Activated B cell treated with CpG ODN at 0.5 μM for 24 hours (primary cell): Measurements from ENCODE around the gene BBLN. TPM values are rescaled to one million over a fixed set of nuclear protein-coding genes. Genes with fewer than 3 reads are reported as not detected.

ENCODE experiments used
- ATAC-seq: fragments of 200-7000 bp; cut with Tn5 transposase; one replicate; pipeline ENCODE4 v1.10.0; 2021; ENCODE audit warnings: low read depth, mild to moderate bottlenecking, moderate library complexity
- CTCF ChIA-PET: fragments of 350-600 bp; sonication (Branson Sonifier 250); formaldehyde crosslinking; loops from one replicate; lab custom pipeline; 2021; ENCODE audit warnings: antibody characterized with exemption; lab: Charles Lee
- POLR2A ChIA-PET: fragments of 350-600 bp; sonication (Branson Sonifier 250); formaldehyde crosslinking; loops from one replicate; lab custom pipeline; 2021; ENCODE audit warnings: antibody characterized with exemption; lab: Charles Lee
- DNase-seq: peaks from one replicate; pipeline ENCODE4 v3.0.0; 2022
- H3K27ac Mint-ChIP-seq: one replicate; pipeline ENCODE4 v1.8.0; 2020; ENCODE audit warnings: mixed read lengths
- H3K27me3 Mint-ChIP-seq: one replicate; pipeline ENCODE4 v1.8.0; 2021; ENCODE audit warnings: mixed read lengths
- H3K36me3 Mint-ChIP-seq: one replicate; pipeline ENCODE4 v1.8.0; 2021; ENCODE audit warnings: low read depth, mixed read lengths
- H3K4me1 Mint-ChIP-seq: one replicate; pipeline ENCODE4 v1.8.0; 2021; ENCODE audit warnings: mixed read lengths
- H3K4me3 Mint-ChIP-seq: one replicate; pipeline ENCODE4 v1.8.0; 2020; ENCODE audit warnings: mild to moderate bottlenecking, mixed read lengths
- H3K9me3 Mint-ChIP-seq: one replicate; pipeline ENCODE4 v1.8.0; 2020; ENCODE audit warnings: mixed read lengths
- intact Hi-C: fragments of 100-400 bp; cut with micrococcal nuclease; formaldehyde crosslinking; loops from one replicate; pipeline ENCODE4 v1.15.1; 2024
- total RNA-seq: library from RNA; stranded (reverse); gene quantifications from 2 replicates; pipeline ENCODE4 v1.2.3, GENCODE V29; 2022
- TF ChIP-seq, protein P1 (sequence below): fragments of 200-600 bp; IDR thresholded peaks from one replicate; pipeline ENCODE4 v1.8.0; 2022; ENCODE audit warnings: antibody characterized with exemption, mild to moderate bottlenecking

Gene BBLN
- total RNA-seq, 1 donor from 2014 or later = 47.7 TPM

GRCh38 chr9:128138001-128138400 is 22.1 kb upstream of the BBLN start:
- Mint-ChIP-seq H3K27ac (no peak overlapping the region), H3K27me3 (peaks cover 5% of the 10 kb centered on the region), H3K4me1 (no peaks in the 10 kb centered on the region), H3K36me3 (no peaks in the 10 kb centered on the region), H3K9me3 (no peaks in the 10 kb centered on the region), H3K4me3 (no peak overlapping the region)
- ATAC-seq (no peak), DNase-seq (no peak)
- TF ChIP-seq, protein P1, sequence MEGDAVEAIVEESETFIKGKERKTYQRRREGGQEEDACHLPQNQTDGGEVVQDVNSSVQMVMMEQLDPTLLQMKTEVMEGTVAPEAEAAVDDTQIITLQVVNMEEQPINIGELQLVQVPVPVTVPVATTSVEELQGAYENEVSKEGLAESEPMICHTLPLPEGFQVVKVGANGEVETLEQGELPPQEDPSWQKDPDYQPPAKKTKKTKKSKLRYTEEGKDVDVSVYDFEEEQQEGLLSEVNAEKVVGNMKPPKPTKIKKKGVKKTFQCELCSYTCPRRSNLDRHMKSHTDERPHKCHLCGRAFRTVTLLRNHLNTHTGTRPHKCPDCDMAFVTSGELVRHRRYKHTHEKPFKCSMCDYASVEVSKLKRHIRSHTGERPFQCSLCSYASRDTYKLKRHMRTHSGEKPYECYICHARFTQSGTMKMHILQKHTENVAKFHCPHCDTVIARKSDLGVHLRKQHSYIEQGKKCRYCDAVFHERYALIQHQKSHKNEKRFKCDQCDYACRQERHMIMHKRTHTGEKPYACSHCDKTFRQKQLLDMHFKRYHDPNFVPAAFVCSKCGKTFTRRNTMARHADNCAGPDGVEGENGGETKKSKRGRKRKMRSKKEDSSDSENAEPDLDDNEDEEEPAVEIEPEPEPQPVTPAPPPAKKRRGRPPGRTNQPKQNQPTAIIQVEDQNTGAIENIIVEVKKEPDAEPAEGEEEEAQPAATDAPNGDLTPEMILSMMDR = no peak
- intact Hi-C loops = no loop called here
- POLR2A ChIA-PET = no interaction called here
- CTCF ChIA-PET = no interaction called here

DNA sequence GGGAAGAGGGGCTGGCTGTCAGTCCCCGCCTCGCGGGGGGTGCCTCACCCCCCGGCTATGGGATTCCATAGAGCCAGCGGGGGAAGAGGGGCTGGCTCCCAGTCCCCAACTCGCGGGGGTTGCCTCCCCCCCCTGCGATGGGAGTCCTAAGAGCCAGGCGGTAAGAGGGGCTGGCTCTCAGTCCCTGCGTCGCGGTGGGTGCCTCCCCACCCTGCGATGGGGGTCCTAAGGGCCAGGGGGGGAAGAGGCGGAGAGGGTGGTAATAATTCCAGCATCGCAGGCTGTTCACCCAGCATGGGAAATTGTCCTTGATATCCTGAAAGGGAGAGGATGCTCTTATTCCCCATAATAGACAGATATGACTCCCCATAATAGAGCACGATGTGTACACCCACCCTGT is 20.4 kb upstream of the BBLN start:
- TF ChIP-seq, protein P1 = no peak
- no peak overlapping the region for H3K27ac Mint-ChIP-seq
- ChIA-PET CTCF (no interaction called here), POLR2A (no interaction called here)
- H3K4me1 Mint-ChIP-seq = no peaks in the 10 kb centered on the region
- ATAC-seq = no peak
- H3K36me3 Mint-ChIP-seq = no peaks in the 10 kb centered on the region
- DNase-seq = no peak
- H3K27me3 Mint-ChIP-seq = peaks cover 5% of the 10 kb centered on the region
- H3K9me3 Mint-ChIP-seq = no peaks in the 10 kb centered on the region
- intact Hi-C loops = no loop called here
- no peak overlapping the region for H3K4me3 Mint-ChIP-seq

DNA sequence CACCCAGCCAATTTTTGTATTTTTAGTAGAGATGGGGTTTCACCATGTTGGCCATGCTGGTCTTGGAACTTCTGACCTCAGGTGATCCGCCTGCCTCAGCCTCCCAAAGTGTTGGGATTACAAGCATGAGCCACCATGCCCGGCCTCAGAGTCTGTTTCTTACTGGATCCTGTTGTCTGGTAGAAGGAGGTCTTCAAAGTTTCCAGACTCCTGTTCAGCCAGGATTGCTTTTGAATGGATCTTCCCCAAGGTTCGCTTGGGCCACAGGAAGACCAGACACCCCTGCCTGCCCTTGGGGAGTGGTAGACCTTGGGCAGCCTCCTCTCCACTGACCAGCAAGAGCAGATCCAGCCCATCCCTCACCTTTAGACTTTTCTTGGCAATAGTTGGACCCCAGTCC is 18.5 kb upstream of the BBLN start:
- no peaks in the 10 kb centered on the region for H3K9me3 Mint-ChIP-seq
- H3K27me3 Mint-ChIP-seq = peaks cover 5% of the 10 kb centered on the region
- DNase-seq = no peak
- H3K4me1 Mint-ChIP-seq = no peaks in the 10 kb centered on the region
- ChIA-PET CTCF (no interaction called here), POLR2A (no interaction called here)
- H3K36me3 Mint-ChIP-seq = no peaks in the 10 kb centered on the region
- no peak overlapping the region for H3K4me3 Mint-ChIP-seq
- TF ChIP-seq, protein P1 = no peak
- H3K27ac Mint-ChIP-seq = no peak overlapping the region
- ATAC-seq = no peak
- intact Hi-C loops = no loop called here

GRCh38 chr9:128142061-128142460 is 18.0 kb upstream of the BBLN start:
- H3K4me3 Mint-ChIP-seq = no peak overlapping the region
- no peak overlapping the region for H3K27ac Mint-ChIP-seq
- H3K36me3 Mint-ChIP-seq = no peaks in the 10 kb centered on the region
- H3K4me1 Mint-ChIP-seq = no peaks in the 10 kb centered on the region
- CTCF ChIA-PET = no interaction called here
- ATAC-seq (no peak), DNase-seq (no peak)
- H3K9me3 Mint-ChIP-seq = no peaks in the 10 kb centered on the region
- POLR2A ChIA-PET = no interaction called here
- TF ChIP-seq, protein P1 = no peak
- intact Hi-C loops = no loop called here
- peaks cover 5% of the 10 kb centered on the region for H3K27me3 Mint-ChIP-seq

DNA sequence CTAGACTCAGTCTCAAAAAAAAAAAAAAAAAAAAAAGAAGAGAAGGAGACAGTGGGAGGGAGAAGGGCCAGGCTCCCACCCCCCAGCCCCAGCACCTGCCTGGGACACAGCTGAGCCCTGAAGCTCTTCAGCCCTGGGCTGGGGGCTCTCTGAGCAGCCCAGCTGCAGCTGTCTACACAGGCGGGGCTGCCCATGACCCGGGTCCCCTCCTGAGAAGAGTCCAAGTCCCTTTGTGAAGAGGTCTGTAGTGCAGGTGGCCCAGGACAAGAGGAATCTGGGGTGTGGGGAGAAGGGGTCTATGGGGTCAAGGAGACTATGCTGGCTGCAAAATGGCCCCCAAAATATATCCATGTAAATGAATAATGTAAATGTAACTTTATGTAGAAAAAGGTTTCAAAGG is 17.5 kb upstream of the BBLN start:
- ChIA-PET CTCF (no interaction called here), POLR2A (interaction anchor here (0.6 kb wide), 1 partner anchor 205 kb away, joined by 5 read pairs; the partner anchor contains the start of gene DPM2)
- no peaks in the 10 kb centered on the region for H3K36me3 Mint-ChIP-seq
- no peaks in the 10 kb centered on the region for H3K9me3 Mint-ChIP-seq
- H3K27me3 Mint-ChIP-seq = peaks cover 5% of the 10 kb centered on the region
- H3K27ac Mint-ChIP-seq = no peak overlapping the region
- DNase-seq (no peak), ATAC-seq (no peak)
- H3K4me3 Mint-ChIP-seq = no peak overlapping the region
- TF ChIP-seq, protein P1 = no peak
- intact Hi-C loops = no loop called here
- H3K4me1 Mint-ChIP-seq = no peaks in the 10 kb centered on the region
